ENCODE results near the gene AFDN.

DNA sequence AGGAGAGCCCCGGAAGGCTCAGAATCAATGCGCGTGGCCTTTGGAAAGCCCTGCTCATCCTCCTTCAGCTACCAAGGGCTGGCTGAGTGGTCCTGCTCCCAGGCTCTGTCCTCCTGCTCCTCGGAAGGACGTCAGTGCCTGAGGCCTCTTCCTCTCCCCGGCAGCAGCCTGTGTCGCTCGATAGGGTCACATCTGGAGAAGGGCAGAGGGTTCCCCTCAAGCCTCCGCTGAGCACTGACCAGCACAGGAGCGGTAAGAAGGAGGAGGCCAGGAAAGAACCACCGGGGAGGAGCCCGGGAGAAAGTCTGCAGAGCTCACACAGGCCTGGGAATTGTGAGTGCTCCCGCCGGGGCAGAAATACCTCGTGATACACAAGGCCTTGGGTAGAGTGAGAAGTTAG, 192.0 kb downstream of the AFDN start:
- TF ChIP-seq POLR2A (IDR thresholded peaks at IDR 0.05) (no peak), EP300 (IDR thresholded peaks at IDR 0.05) (no peak), POLR2AphosphoS5 (IDR thresholded peaks at IDR 0.05) (no peak)
- TF ChIP-seq, protein P1, sequence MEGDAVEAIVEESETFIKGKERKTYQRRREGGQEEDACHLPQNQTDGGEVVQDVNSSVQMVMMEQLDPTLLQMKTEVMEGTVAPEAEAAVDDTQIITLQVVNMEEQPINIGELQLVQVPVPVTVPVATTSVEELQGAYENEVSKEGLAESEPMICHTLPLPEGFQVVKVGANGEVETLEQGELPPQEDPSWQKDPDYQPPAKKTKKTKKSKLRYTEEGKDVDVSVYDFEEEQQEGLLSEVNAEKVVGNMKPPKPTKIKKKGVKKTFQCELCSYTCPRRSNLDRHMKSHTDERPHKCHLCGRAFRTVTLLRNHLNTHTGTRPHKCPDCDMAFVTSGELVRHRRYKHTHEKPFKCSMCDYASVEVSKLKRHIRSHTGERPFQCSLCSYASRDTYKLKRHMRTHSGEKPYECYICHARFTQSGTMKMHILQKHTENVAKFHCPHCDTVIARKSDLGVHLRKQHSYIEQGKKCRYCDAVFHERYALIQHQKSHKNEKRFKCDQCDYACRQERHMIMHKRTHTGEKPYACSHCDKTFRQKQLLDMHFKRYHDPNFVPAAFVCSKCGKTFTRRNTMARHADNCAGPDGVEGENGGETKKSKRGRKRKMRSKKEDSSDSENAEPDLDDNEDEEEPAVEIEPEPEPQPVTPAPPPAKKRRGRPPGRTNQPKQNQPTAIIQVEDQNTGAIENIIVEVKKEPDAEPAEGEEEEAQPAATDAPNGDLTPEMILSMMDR (IDR thresholded peaks at IDR 0.05), result no peak

Data from upper lobe of left lung (tissue), 4 donors.